ENCODE results near the gene ADCY4. TPM values are rescaled to one million over a fixed set of nuclear protein-coding genes. Genes with fewer than 3 reads are reported as not detected.

ADCY4 gene
- total and polyA plus RNA-seq, 10 of the 15 experiments (the other 5 are each of a cell fraction or from before 2014, with no cell fraction given), result 0.05 to 0.87 (median 0.21) TPM; not detected in 1

- TF ChIP-seq NFIC (IDR thresholded peaks at IDR 0.05; ENCODE audit: low read depth, low read length) (no peak), ASH2L (IDR thresholded peaks at IDR 0.05; ENCODE audit: borderline replicate concordance, low read depth) (no peak), NRF1 (conservative IDR thresholded peaks at IDR 0.05; ENCODE audit: low read depth, low read length) (no peak), IKZF2 (IDR thresholded peaks at IDR 0.05) (0 out of 4 replicates have a peak, but pooled peaks of 1 of the 2 experiments have one; percentile 5), EED (IDR thresholded peaks at IDR 0.05; ENCODE audit: low read depth) (0 out of 2 replicates have a peak, but pooled peaks have one; percentile 13), ZNF687 (IDR thresholded peaks at IDR 0.05) (0 out of 2 replicates have a peak, but pooled peaks have one; percentile 19), CTCF (IDR thresholded peaks at IDR 0.05 in 2 of 3, conservative IDR thresholded peaks at IDR 0.05 in 1 of 3; ENCODE audit: control insufficient read depth in 2 of 3, extremely low read depth in 1 of 3, insufficient read depth in 1 of 3, low read depth in 3 of 3, low read length in 3 of 3) (peak; percentile 70 to 73 (median 70)), RAD21 (IDR thresholded peaks at IDR 0.05; ENCODE audit: insufficient read depth, low read depth, low read length) (peak; percentile 70), SMARCA5 (IDR thresholded peaks at IDR 0.05) (peak; percentile 58; the same call in 1 of the 2 replicates), RCOR1 (conservative IDR thresholded peaks at IDR 0.05; ENCODE audit: low read depth, low read length) (no peak), IRF4 (IDR thresholded peaks at IDR 0.05; ENCODE audit: low read depth, low read length) (0 out of 2 replicates have a peak, but pooled peaks have one; percentile 15), MTA2 (IDR thresholded peaks at IDR 0.05; ENCODE audit: low read depth) (0 out of 2 replicates have a peak, but pooled peaks have one; percentile 34), POU2F2 (IDR thresholded peaks at IDR 0.05; ENCODE audit: borderline replicate concordance, low read depth, low read length) (0 out of 3 replicates have a peak, but pooled peaks have one; percentile 11), SMC3 (IDR thresholded peaks at IDR 0.05; ENCODE audit: borderline replicate concordance, low read length) (peak; percentile 63; the same call in 1 of the 2 replicates), YY1 (IDR thresholded peaks at IDR 0.05; ENCODE audit: low read depth, low read length) (peak; percentile 72), ETV6 (conservative IDR thresholded peaks at IDR 0.05 in 1 of 2, IDR thresholded peaks at IDR 0.05 in 1 of 2; ENCODE audit: borderline replicate concordance in 1 of 2, low read depth in 1 of 2) (no peak), RB1 (IDR thresholded peaks at IDR 0.05; ENCODE audit: borderline replicate concordance) (peak; percentile 40; the same call in 1 of the 2 replicates), YBX1 (IDR thresholded peaks at IDR 0.05) (no peak)
These were observed 30.9 kb upstream of the ADCY4 start (continued) for GRCh38 chr14:24365600-24366412.
